HepG2 (cell line): ENCODE data around the gene CISD1. TPM values are rescaled to one million over a fixed set of nuclear protein-coding genes. Genes with fewer than 3 reads are reported as not detected.

Experiments used
- BRF2 ChIP-seq: sonication (generic); formaldehyde crosslinking; IDR thresholded peaks from 2 replicates; pipeline ENCODE4 v1.8.1; 2022; ENCODE audit warnings: mild to moderate bottlenecking, missing genetic modification reagents
- GATAD1 ChIP-seq: IDR thresholded peaks from 2 replicates; pipeline ENCODE4 v1.6.1; 2016; ENCODE audit warnings: missing genetic modification reagents, missing compliant biosample characterization
- KDM4B ChIP-seq: sonication (generic); formaldehyde crosslinking; IDR thresholded peaks from 2 replicates; pipeline ENCODE4 v1.4.0; 2020; ENCODE audit warnings: missing genetic modification reagents
- NFKBIZ ChIP-seq: IDR thresholded peaks from 2 replicates; pipeline ENCODE4 v1.6.1; 2018; ENCODE audit warnings: missing genetic modification reagents, missing compliant biosample characterization
- RERE ChIP-seq: IDR thresholded peaks from 2 replicates; pipeline ENCODE4 v1.6.1; 2016; ENCODE audit warnings: low read depth, missing genetic modification reagents, missing compliant biosample characterization
- ZHX2 ChIP-seq, 2 experiments: sonication (generic) in 1 of 2; formaldehyde crosslinking in 1 of 2; IDR thresholded peaks; 2 replicates each; pipeline versions ENCODE4 v1.6.1 to v1.9.0; 2014 to 2022; ENCODE audit warnings: antibody characterized with exemption in 1 of 2, borderline replicate concordance in 1 of 2, inconsistent platforms in 1 of 2, low read depth in 1 of 2, missing genetic modification reagents in 1 of 2
- ZSCAN9 ChIP-seq: IDR thresholded peaks from 2 replicates; pipeline ENCODE4 v1.6.1; 2016; ENCODE audit warnings: borderline replicate concordance
- polyA plus RNA-seq, 8 experiments: library from polyadenylated mRNA; depleted of rRNA in 3 of 8; stranded (reverse) in 7 of 8; unstranded in 1 of 8; fragments of >200 nt; fragmentation: Illumina TruSeq in 4 of 8; extraction: Trizol in 4 of 8; gene quantifications; 2 replicates each; pipeline versions ENCODE4 v1.2.1 to v1.2.3, GENCODE V29; 2011 to 2016; ENCODE audit warnings: low read depth in 4 of 8, missing spikeins in 1 of 8, mixed read lengths in 1 of 8; ENCODE audit not compliant: insufficient read depth in 1 of 8
- total RNA-seq, 5 experiments: library from RNA; depleted of rRNA; stranded (reverse); fragments of >200 nt; fragmentation: Illumina TruSeq; extraction: Trizol; gene quantifications; 2 replicates each; pipeline ENCODE4 v1.2.3, GENCODE V29; 2016; ENCODE audit warnings: low read depth in 1 of 5
- TF ChIP-seq, protein P1 (sequence below): sonication (generic); formaldehyde crosslinking; IDR thresholded peaks from 2 replicates; pipeline ENCODE4 v1.8.0; 2022; ENCODE audit warnings: missing genetic modification reagents, mild to moderate bottlenecking, borderline replicate concordance
- TF ChIP-seq, protein P2 (sequence below): IDR thresholded peaks from 2 replicates; pipeline ENCODE4 v1.6.1; 2016
- TF ChIP-seq, protein P3 (sequence below): sonication (generic); formaldehyde crosslinking; IDR thresholded peaks from 2 replicates; pipeline ENCODE4 v1.4.0; 2020; ENCODE audit warnings: missing genetic modification reagents, borderline replicate concordance

CISD1 gene
- total and polyA plus RNA-seq, 2 of the 13 experiments (the other 11 are each of a cell fraction or from before 2014, with no cell fraction given), result 63.4 to 78.9 TPM

- TF ChIP-seq RERE (CRISPR knock-in tag), result no peak
- no peak for TF ChIP-seq ZSCAN9 (CRISPR knock-in tag)
- TF ChIP-seq, protein P1, sequence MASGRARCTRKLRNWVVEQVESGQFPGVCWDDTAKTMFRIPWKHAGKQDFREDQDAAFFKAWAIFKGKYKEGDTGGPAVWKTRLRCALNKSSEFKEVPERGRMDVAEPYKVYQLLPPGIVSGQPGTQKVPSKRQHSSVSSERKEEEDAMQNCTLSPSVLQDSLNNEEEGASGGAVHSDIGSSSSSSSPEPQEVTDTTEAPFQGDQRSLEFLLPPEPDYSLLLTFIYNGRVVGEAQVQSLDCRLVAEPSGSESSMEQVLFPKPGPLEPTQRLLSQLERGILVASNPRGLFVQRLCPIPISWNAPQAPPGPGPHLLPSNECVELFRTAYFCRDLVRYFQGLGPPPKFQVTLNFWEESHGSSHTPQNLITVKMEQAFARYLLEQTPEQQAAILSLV (CRISPR knock-in tag), result no peak
- TF ChIP-seq ZHX2 (IDR thresholded peaks at IDR 0.05; ENCODE audit: low read depth), result no peak
- TF ChIP-seq ZHX2 (CRISPR knock-in tag; IDR thresholded peaks at IDR 0.05; ENCODE audit: borderline replicate concordance), result no peak
- TF ChIP-seq, protein P2, sequence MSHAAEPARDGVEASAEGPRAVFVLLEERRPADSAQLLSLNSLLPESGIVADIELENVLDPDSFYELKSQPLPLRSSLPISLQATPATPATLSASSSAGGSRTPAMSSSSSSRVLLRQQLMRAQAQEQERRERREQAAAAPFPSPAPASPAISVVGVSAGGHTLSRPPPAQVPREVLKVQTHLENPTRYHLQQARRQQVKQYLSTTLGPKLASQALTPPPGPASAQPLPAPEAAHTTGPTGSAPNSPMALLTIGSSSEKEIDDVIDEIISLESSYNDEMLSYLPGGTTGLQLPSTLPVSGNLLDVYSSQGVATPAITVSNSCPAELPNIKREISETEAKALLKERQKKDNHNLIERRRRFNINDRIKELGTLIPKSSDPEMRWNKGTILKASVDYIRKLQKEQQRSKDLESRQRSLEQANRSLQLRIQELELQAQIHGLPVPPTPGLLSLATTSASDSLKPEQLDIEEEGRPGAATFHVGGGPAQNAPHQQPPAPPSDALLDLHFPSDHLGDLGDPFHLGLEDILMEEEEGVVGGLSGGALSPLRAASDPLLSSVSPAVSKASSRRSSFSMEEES (CRISPR knock-in tag), result no peak
- TF ChIP-seq, protein P3, sequence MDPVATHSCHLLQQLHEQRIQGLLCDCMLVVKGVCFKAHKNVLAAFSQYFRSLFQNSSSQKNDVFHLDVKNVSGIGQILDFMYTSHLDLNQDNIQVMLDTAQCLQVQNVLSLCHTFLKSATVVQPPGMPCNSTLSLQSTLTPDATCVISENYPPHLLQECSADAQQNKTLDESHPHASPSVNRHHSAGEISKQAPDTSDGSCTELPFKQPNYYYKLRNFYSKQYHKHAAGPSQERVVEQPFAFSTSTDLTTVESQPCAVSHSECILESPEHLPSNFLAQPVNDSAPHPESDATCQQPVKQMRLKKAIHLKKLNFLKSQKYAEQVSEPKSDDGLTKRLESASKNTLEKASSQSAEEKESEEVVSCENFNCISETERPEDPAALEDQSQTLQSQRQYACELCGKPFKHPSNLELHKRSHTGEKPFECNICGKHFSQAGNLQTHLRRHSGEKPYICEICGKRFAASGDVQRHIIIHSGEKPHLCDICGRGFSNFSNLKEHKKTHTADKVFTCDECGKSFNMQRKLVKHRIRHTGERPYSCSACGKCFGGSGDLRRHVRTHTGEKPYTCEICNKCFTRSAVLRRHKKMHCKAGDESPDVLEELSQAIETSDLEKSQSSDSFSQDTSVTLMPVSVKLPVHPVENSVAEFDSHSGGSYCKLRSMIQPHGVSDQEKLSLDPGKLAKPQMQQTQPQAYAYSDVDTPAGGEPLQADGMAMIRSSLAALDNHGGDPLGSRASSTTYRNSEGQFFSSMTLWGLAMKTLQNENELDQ (CRISPR knock-in tag), result no peak
- TF ChIP-seq NFKBIZ (CRISPR knock-in tag), result no peak
- TF ChIP-seq BRF2 (CRISPR knock-in tag), result no peak
- TF ChIP-seq KDM4B (CRISPR knock-in tag), result no peak
- TF ChIP-seq GATAD1, result no peak
Observed at GRCh38 chr10:58305821-58306220, 36.9 kb downstream of the CISD1 start (continued).
